T-cell (primary cell): ENCODE data around the gene DRC7. TPM values are rescaled to one million over a fixed set of nuclear protein-coding genes. Genes with fewer than 3 reads are reported as not detected.

Source experiments
- ATAC-seq, 4 experiments: fragments of 200-7000 bp in 3 of 4; fragments of 150-1000 bp in 1 of 4; cut with Tn5 transposase; replicated peaks in 1 of 4; 1 replicate in 3 of 4; 2 replicates in 1 of 4; pipeline ENCODE4 v1.10.0; 2021; ENCODE audit warnings: moderate library complexity in 3 of 4, mild to moderate bottlenecking in 2 of 4, moderate number of reproducible peaks in 1 of 4
- CTCF ChIA-PET, 2 donors: fragments of 300-600 bp; sonication (Branson Sonifier 250); formaldehyde crosslinking; loops; one replicate each; lab custom pipeline; 2022; ENCODE audit warnings: antibody characterized with exemption in 2 of 2; lab: Charles Lee
- POLR2A ChIA-PET, 2 donors: fragments of 300-600 bp; sonication (Branson Sonifier 250); formaldehyde crosslinking; loops; one replicate each; lab custom pipeline; 2022; ENCODE audit warnings: antibody characterized with exemption in 2 of 2; lab: Charles Lee
- DNase-seq, 35 experiments: peaks; one replicate each; pipeline versions ENCODE4 v3.0.0 to v3.0.0-alpha.2; 2013 to 2023
- H3K27ac ChIP-seq: one replicate; pipeline ENCODE4 v1.5.1; 2013; ENCODE audit warnings: low read length
- H3K27me3 ChIP-seq, 2 experiments: replicated peaks in 1 of 2; 1 replicate in 1 of 2; 2 replicates in 1 of 2; pipeline versions ENCODE4 v1.6.1 to v1.7.0; 2013; ENCODE audit warnings: low read length in 1 of 2, mixed read lengths in 1 of 2; ENCODE audit not compliant: control insufficient read depth in 2 of 2, insufficient read depth in 2 of 2; ENCODE audit errors: extremely low read depth in 1 of 2
- H3K36me3 ChIP-seq, 2 donors: 1 replicate in 1 of 2; 2 replicates in 1 of 2; pipeline versions ENCODE4 v1.6.1 to v1.7.0; 2013; ENCODE audit warnings: low read length in 1 of 2; ENCODE audit not compliant: control insufficient read depth in 2 of 2, insufficient read depth in 1 of 2; ENCODE audit errors: extremely low read depth in 1 of 2
- H3K4me1 ChIP-seq, 2 experiments: 1 replicate in 1 of 2; 2 replicates in 1 of 2; pipeline versions ENCODE4 v1.6.1 to v1.7.0; 2013; ENCODE audit warnings: low read length in 2 of 2, mixed read lengths in 1 of 2; ENCODE audit not compliant: insufficient read depth in 2 of 2, control insufficient read depth in 1 of 2; ENCODE audit errors: extremely low read depth in 1 of 2
- H3K4me3 ChIP-seq, 2 donors: 1 replicate in 1 of 2; 2 replicates in 1 of 2; pipeline versions ENCODE4 v1.5.1 to v1.7.0; 2013; ENCODE audit warnings: mild to moderate bottlenecking in 2 of 2, low read length in 1 of 2, moderate library complexity in 1 of 2; ENCODE audit not compliant: control insufficient read depth in 1 of 2; ENCODE audit errors: extremely low read depth in 1 of 2
- H3K9me3 ChIP-seq: 2 replicates; pipeline ENCODE4 v1.7.0; 2013
- H3K27ac Mint-ChIP-seq, 2 donors: one replicate each; pipeline ENCODE4 v1.8.0; 2020 to 2021; ENCODE audit warnings: mild to moderate bottlenecking in 2 of 2, mixed read lengths in 2 of 2
- H3K27me3 Mint-ChIP-seq, 2 donors: one replicate each; pipeline ENCODE4 v1.8.0; 2021 to 2022; ENCODE audit warnings: mixed read lengths in 2 of 2
- H3K36me3 Mint-ChIP-seq: one replicate; pipeline ENCODE4 v1.8.0; 2021; ENCODE audit warnings: mixed read lengths
- H3K4me1 Mint-ChIP-seq, 3 donors: one replicate each; pipeline ENCODE4 v1.8.0; 2020 to 2022; ENCODE audit warnings: mixed read lengths in 3 of 3, mild to moderate bottlenecking in 1 of 3
- H3K4me3 Mint-ChIP-seq, 3 donors: one replicate each; pipeline ENCODE4 v1.8.0; 2020 to 2022; ENCODE audit warnings: mild to moderate bottlenecking in 3 of 3, mixed read lengths in 3 of 3, moderate library complexity in 3 of 3
- H3K9me3 Mint-ChIP-seq, 3 donors: one replicate each; pipeline ENCODE4 v1.8.0; 2020 to 2022; ENCODE audit warnings: mixed read lengths in 3 of 3
- WGBS: methylation state at CpG from one replicate; pipeline ENCODE4 v1.1.5; 2013; ENCODE audit warnings: missing lambda C conversion rate; ENCODE audit not compliant: insufficient coverage; 5-methylcytosine and 5-hydroxymethylcytosine counted together
- total RNA-seq, 35 experiments: library from RNA in 6 of 35; stranded (reverse) in 6 of 35; fragments of 120-200 nt in 1 of 35; gene quantifications; one replicate each; pipeline versions ENCODE4 v1.2.1 to v1.2.4 and lab custom pipeline; 2013 to 2026

The DRC7 gene
- total RNA-seq, 5 donors from 2014 or later (not counting 1 experiment from before 2014, with no cell fraction given), result not detected

DNA sequence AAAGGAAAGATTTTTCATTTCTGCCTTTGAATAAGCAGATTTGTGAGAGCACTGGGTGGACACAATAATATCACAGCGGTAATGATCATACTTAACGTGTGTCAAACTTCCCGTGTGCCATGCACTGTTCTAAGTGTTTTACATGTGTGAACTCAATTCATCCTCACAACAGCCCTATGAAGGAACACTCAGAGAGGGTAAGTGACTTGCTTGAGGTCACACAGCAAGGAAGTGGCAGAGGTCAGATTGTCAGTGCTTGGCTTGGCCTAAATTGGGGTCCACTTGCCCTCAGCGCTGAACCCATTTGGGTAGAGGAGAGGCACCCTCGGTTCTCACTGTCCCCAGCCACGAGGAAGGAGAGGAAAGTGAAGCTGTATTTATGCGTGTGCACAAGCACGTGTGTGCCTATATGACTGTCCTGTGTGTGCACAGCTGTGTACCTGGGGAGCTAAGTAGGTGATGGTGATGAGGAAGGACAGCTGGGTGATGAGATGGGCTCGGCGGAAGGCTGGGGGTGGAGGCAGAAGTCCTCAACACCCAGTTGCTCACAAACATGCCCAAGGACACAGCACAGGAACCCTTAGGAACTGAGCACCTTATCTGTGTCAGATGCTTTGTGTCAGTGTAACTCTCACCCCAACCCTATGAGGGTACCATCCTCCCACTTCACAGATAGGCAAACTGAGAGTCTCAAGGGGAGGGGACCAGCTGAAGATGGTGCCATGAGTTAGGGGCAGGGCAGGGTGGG, 36.3 kb upstream of the DRC7 start:
- H3K4me3 ChIP-seq, result no peak overlapping the region
- DNase-seq (no peak), ATAC-seq (no peak)
- H3K4me1 ChIP-seq, result peaks cover 0 to 40% of the 10 kb centered on the region in 2 experiments
- H3K27me3 ChIP-seq, result no peaks in the 10 kb centered on the region
- peaks cover 0 to 22% (median 7%) of the 10 kb centered on the region in 3 donors for H3K4me1 Mint-ChIP-seq
- CTCF ChIA-PET, result interaction anchor here (0.5 to 0.6 kb wide), 2 partner anchors 81 to 315 kb away, joined by 4 read pairs; no protein-coding TSS in a partner anchor
- H3K27ac ChIP-seq, result no peak overlapping the region
- no peak overlapping the region for H3K27ac Mint-ChIP-seq
- H3K4me3 Mint-ChIP-seq, result no peak overlapping the region
- H3K9me3 ChIP-seq, result no peaks in the 10 kb centered on the region
- H3K27me3 Mint-ChIP-seq, result no peaks in the 10 kb centered on the region
- 80% methylated on average over 5 of the region's 10 CpGs for WGBS
- POLR2A ChIA-PET, result interaction anchor here in 1 of 2 donors (0.5 kb wide), 1 partner anchor 69 kb away, joined by 5 read pairs; no protein-coding TSS in a partner anchor
- H3K36me3 ChIP-seq, result peaks cover 0 to 50% of the 10 kb centered on the region in 2 donors
- no peaks in the 10 kb centered on the region for H3K36me3 Mint-ChIP-seq
- H3K9me3 Mint-ChIP-seq, result no peaks in the 10 kb centered on the region

DNA sequence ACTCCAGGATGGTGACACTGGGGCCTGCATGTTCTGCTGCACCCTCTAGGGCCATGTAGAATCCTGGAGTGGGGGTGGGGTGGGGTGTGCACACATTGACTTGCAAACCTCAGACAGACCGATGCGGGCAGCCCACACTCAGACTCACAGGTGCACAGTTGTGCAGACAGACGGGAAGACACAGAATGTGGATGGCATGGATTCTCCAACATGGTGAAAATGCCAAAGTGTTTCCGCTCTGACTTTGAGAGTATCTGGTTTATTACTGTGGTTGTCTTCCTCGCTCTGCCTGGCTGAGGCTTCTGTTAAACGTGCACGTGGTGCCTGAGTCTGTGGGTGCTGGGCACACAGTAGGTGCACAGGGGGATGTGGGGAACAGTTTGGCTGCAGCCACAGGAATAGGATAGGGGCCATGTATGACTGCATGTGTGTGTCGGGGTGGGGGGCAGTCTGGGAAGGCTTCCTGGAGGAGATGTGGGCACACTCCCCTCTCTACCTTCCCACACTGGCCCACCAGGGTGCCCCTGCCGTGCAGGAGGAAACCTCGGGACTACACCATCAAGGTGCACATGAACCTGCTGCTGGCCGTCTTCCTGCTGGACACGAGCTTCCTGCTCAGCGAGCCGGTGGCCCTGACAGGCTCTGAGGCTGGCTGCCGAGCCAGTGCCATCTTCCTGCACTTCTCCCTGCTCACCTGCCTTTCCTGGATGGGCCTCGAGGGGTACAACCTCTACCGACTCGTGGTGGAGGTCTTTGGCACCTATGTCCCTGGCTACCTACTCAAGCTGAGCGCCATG, 35.5 kb upstream of the DRC7 start:
- Mint-ChIP-seq H3K36me3 (no peaks in the 10 kb centered on the region), H3K27me3 (no peaks in the 10 kb centered on the region), H3K4me1 (peaks cover 0 to 20% (median 7%) of the 10 kb centered on the region in 3 donors), H3K4me3 (no peak overlapping the region), H3K27ac (no peak overlapping the region), H3K9me3 (no peaks in the 10 kb centered on the region)
- peaks cover 0 to 53% of the 10 kb centered on the region in 2 donors for H3K36me3 ChIP-seq
- no peak overlapping the region for H3K4me3 ChIP-seq
- no peaks in the 10 kb centered on the region for H3K27me3 ChIP-seq
- ChIA-PET POLR2A (interaction anchor here in 1 of 2 donors (0.5 kb wide), 1 partner anchor 69 kb away, joined by 5 read pairs; no protein-coding TSS in a partner anchor), CTCF (interaction anchor here (0.5 to 0.6 kb wide), 2 partner anchors 82 to 316 kb away, joined by 4 read pairs; no protein-coding TSS in a partner anchor)
- ATAC-seq (no peak), DNase-seq (no peak)
- no peak overlapping the region for H3K27ac ChIP-seq
- 81% methylated on average over 16 of the region's 19 CpGs for WGBS
- no peaks in the 10 kb centered on the region for H3K9me3 ChIP-seq
- H3K4me1 ChIP-seq, result peaks cover 0 to 33% of the 10 kb centered on the region in 2 experiments

DNA sequence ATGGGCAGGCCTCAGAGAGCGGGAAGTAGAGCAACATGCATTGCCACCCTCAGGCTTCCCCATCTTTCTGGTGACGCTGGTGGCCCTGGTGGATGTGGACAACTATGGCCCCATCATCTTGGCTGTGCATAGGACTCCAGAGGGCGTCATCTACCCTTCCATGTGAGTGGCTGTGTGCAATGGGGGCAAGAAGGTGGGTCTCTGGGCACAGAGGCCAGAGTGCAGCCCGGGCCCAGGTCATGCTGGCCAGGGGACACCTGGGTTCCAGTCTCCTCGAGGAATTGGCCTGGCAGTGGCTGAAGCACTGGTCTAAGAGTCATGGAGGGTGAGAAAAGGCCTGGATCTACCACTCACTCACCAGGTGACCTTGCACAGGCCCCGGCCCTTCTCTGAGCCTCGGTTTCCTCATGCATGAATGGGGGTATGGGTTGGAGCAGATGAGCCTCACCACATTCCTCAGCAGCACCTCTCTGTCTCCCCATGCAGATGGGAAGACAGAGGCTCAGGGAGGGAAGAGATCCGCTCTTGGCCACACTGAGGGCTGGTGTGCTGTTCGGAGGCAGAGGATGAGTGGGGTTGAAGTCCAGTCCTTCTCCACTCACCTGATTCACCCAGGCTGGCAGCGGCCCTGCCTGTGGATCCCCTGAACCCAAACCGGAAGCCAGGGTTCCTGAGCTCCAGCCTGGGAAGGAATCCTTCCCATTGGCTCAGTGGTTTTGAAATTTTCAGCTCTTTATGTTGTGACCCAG, 33.7 kb upstream of the DRC7 start:
- no peak for ATAC-seq
- CTCF ChIA-PET, result no interaction called here
- 81% methylated on average over 5 of the region's 11 CpGs for WGBS

DNA sequence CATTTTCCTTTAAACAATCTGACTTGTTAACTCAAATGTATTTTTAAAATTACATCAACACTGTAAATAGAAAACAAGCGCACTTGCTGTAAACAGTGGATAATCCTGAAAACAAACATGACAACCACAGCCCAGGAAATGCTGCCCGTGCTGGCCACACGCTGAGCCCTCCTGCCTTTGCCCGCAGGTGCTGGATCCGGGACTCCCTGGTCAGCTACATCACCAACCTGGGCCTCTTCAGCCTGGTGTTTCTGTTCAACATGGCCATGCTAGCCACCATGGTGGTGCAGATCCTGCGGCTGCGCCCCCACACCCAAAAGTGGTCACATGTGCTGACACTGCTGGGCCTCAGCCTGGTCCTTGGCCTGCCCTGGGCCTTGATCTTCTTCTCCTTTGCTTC, 33.1 kb upstream of the DRC7 start:
- H3K4me1 Mint-ChIP-seq, result peaks cover 0 to 3% (median under 1%) of the 10 kb centered on the region in 3 donors
- Histone ChIP-seq H3K9me3 (no peaks in the 10 kb centered on the region), H3K36me3 (peaks cover 0 to 43% of the 10 kb centered on the region in 2 donors), H3K4me3 (no peak overlapping the region), H3K4me1 (peaks cover 0 to 10% of the 10 kb centered on the region in 2 experiments), H3K27ac (no peak overlapping the region), H3K27me3 (no peaks in the 10 kb centered on the region)
- H3K27me3 Mint-ChIP-seq, result no peaks in the 10 kb centered on the region
- H3K27ac Mint-ChIP-seq, result no peak overlapping the region
- no peaks in the 10 kb centered on the region for H3K36me3 Mint-ChIP-seq
- no peaks in the 10 kb centered on the region for H3K9me3 Mint-ChIP-seq
- no peak for DNase-seq
- POLR2A ChIA-PET, result no interaction called here
- WGBS, result 89% methylated on average over 7 of the region's 7 CpGs
- no peak overlapping the region for H3K4me3 Mint-ChIP-seq
- no peak for ATAC-seq
- CTCF ChIA-PET, result no interaction called here

More for the DNA sequence above, 33.7 kb upstream of the DRC7 start:
- H3K9me3 Mint-ChIP-seq, result no peaks in the 10 kb centered on the region
- no peak for DNase-seq
- H3K27me3 Mint-ChIP-seq, result no peaks in the 10 kb centered on the region
- no peak overlapping the region for H3K27ac Mint-ChIP-seq
- no peak overlapping the region for H3K4me3 ChIP-seq
- peaks cover 0 to 45% of the 10 kb centered on the region in 2 donors for H3K36me3 ChIP-seq
- H3K27me3 ChIP-seq, result no peaks in the 10 kb centered on the region
- peaks cover 0 to 9% (median 7%) of the 10 kb centered on the region in 3 donors for H3K4me1 Mint-ChIP-seq
- peaks cover 0 to 17% of the 10 kb centered on the region in 2 experiments for H3K4me1 ChIP-seq
- H3K36me3 Mint-ChIP-seq, result no peaks in the 10 kb centered on the region
- no peak overlapping the region for H3K27ac ChIP-seq
- H3K4me3 Mint-ChIP-seq, result no peak overlapping the region
- no peaks in the 10 kb centered on the region for H3K9me3 ChIP-seq
- POLR2A ChIA-PET, result no interaction called here

DNA sequence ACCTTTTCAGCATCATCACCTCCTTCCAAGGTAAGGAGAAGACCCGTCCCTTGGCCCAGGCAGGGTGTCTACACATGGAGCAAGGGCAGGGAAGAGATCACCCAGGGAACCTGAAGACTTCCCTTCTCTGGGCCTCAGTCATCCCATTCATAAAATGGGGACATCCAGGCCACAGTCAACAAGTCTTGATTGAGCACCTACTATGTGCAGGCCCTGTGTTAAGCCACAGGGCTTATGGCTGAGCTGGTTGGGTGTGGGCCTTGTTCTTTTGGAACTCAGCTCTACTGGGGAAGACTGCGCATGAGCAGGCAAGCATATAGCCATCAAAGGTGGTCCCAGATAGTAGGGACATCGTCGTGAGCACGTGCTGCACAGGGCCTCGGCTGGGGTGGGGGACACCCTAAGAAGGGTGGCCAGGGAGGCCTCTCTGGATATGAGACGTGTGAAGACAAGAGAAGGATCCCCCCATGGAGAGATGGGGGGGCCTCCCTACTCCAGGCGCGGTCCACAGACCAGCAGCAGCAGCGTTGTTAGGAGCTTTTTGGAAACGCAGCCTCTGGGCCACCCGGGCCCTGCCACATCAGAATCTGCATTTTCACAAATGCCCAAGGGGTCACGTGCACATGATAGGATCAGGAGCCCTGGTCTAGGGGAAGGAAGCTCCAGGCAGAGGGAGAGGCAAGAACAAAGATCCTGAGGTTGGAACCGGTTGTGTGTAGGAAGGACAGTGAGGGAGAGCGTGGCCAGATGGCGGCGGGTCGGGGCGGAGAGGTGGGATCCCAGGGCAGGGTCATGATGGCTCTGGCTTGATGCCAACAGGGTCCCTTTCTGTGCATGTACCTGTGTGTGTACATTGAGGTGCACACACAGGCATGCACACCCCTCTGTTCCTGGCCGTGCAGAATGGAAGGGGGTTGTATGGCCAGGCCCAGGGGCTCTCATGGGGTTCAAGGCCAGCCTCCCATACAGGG, 32.4 kb upstream of the DRC7 start:
- ATAC-seq (no peak), DNase-seq (no peak)
- ChIA-PET CTCF (interaction anchor here in 1 of 2 donors (0.5 kb wide), 1 partner anchor 80 kb away, joined by 3 read pairs; no protein-coding TSS in a partner anchor), POLR2A (no interaction called here)
- Histone ChIP-seq H3K27me3 (no peaks in the 10 kb centered on the region), H3K4me1 (peaks cover 0 to 3% of the 10 kb centered on the region in 2 experiments), H3K36me3 (peaks cover 0 to 39% of the 10 kb centered on the region in 2 donors), H3K4me3 (no peak overlapping the region), H3K27ac (no peak overlapping the region), H3K9me3 (no peaks in the 10 kb centered on the region)
- 88% methylated on average over 13 of the region's 20 CpGs for WGBS
- no peaks in the 10 kb centered on the region for H3K27me3 Mint-ChIP-seq
- no peaks in the 10 kb centered on the region for H3K4me1 Mint-ChIP-seq
- no peaks in the 10 kb centered on the region for H3K36me3 Mint-ChIP-seq
- H3K9me3 Mint-ChIP-seq, result no peaks in the 10 kb centered on the region
- H3K4me3 Mint-ChIP-seq, result no peak overlapping the region
- no peak overlapping the region for H3K27ac Mint-ChIP-seq
